ENCODE measurements around the gene PALD1. TPM values are rescaled to one million over a fixed set of nuclear protein-coding genes. Genes with fewer than 3 reads are reported as not detected.

Gene PALD1
- total RNA-seq, 1 donor from 2014 or later = not detected

GRCh38 chr10:70549351-70549961, 70.9 kb downstream of the PALD1 start:
- no peak for TF ChIP-seq CTCF (IDR thresholded peaks at IDR 0.05; ENCODE audit: insufficient read depth, low read length, severe bottlenecking)
- no peak for DNase-seq (ENCODE audit: low read depth)

GRCh38 chr10:70549962-70550458, 71.4 kb downstream of the PALD1 start:
- Histone ChIP-seq H3K27me3 (ENCODE audit: control insufficient read depth, insufficient read depth, low read length) (no peaks in the 10 kb centered on the region), H3K4me3 (ENCODE audit: low read depth, low read length) (no peak overlapping the region), H3K36me3 (ENCODE audit: control insufficient read depth, insufficient read depth, low read length) (no peaks in the 10 kb centered on the region)
- TF ChIP-seq CTCF (IDR thresholded peaks at IDR 0.05; ENCODE audit: insufficient read depth, low read length, severe bottlenecking) = peak; percentile 85
- DNase-seq (ENCODE audit: low read depth) = peak; percentile 49
- no peak for FAIRE-seq

More at GRCh38 chr10:70549351-70549961, 70.9 kb downstream of the PALD1 start:
- no peak for FAIRE-seq
- H3K4me3 ChIP-seq (ENCODE audit: low read depth, low read length) = no peak overlapping the region
- no peaks in the 10 kb centered on the region for H3K36me3 ChIP-seq (ENCODE audit: control insufficient read depth, insufficient read depth, low read length)
- H3K27me3 ChIP-seq (ENCODE audit: control insufficient read depth, insufficient read depth, low read length) = no peaks in the 10 kb centered on the region

GRCh38 chr10:70550459-70550858, 71.9 kb downstream of the PALD1 start:
- TF ChIP-seq CTCF (IDR thresholded peaks at IDR 0.05; ENCODE audit: insufficient read depth, low read length, severe bottlenecking) = no peak
- no peaks in the 10 kb centered on the region for H3K27me3 ChIP-seq (ENCODE audit: control insufficient read depth, insufficient read depth, low read length)
- no peak overlapping the region for H3K4me3 ChIP-seq (ENCODE audit: low read depth, low read length)
- DNase-seq (ENCODE audit: low read depth) = no peak
- no peaks in the 10 kb centered on the region for H3K36me3 ChIP-seq (ENCODE audit: control insufficient read depth, insufficient read depth, low read length)
- no peak for FAIRE-seq

GRCh38 chr10:70551466-70551865, 72.9 kb downstream of the PALD1 start:
- Histone ChIP-seq H3K27me3 (ENCODE audit: control insufficient read depth, insufficient read depth, low read length) (no peaks in the 10 kb centered on the region), H3K36me3 (ENCODE audit: control insufficient read depth, insufficient read depth, low read length) (no peaks in the 10 kb centered on the region), H3K4me3 (ENCODE audit: low read depth, low read length) (no peak overlapping the region)
- no peak for TF ChIP-seq CTCF (IDR thresholded peaks at IDR 0.05; ENCODE audit: insufficient read depth, low read length, severe bottlenecking)
- DNase-seq (ENCODE audit: low read depth) = no peak
- FAIRE-seq = no peak

GRCh38 chr10:70551971-70552422, 73.4 kb downstream of the PALD1 start:
- no peak for TF ChIP-seq CTCF (IDR thresholded peaks at IDR 0.05; ENCODE audit: insufficient read depth, low read length, severe bottlenecking)
- Histone ChIP-seq H3K27me3 (ENCODE audit: control insufficient read depth, insufficient read depth, low read length) (no peaks in the 10 kb centered on the region), H3K36me3 (ENCODE audit: control insufficient read depth, insufficient read depth, low read length) (no peaks in the 10 kb centered on the region), H3K4me3 (ENCODE audit: low read depth, low read length) (no peak overlapping the region)
- FAIRE-seq (no peak), DNase-seq (ENCODE audit: low read depth) (peak; percentile 82)

- no peaks in the 10 kb centered on the region for H3K27me3 ChIP-seq (ENCODE audit: control insufficient read depth, insufficient read depth, low read length)
- no peak for TF ChIP-seq CTCF (IDR thresholded peaks at IDR 0.05; ENCODE audit: insufficient read depth, low read length, severe bottlenecking)
- DNase-seq (ENCODE audit: low read depth) = no peak
- no peak overlapping the region for H3K4me3 ChIP-seq (ENCODE audit: low read depth, low read length)
- no peaks in the 10 kb centered on the region for H3K36me3 ChIP-seq (ENCODE audit: control insufficient read depth, insufficient read depth, low read length)
- no peak for FAIRE-seq
These were observed 74.0 kb downstream of the PALD1 start for GRCh38 chr10:70552586-70552985.

Measured in bronchial epithelial cell (primary cell).